Measurements from ENCODE around the gene CCNG1.

CCNG1 gene

GRCh38 chr5:163489745-163490075 is 52.3 kb downstream of the CCNG1 start:
- no peak for DNase-seq (ENCODE audit: low read depth, low spot score)

Measured in brain pericyte (primary cell).